Measurements from ENCODE around the gene STARD10.

The STARD10 gene

GRCh38 chr11:72780296-72781062 lies 13.4 kb downstream of the STARD10 start:
- H3K79me2 ChIP-seq (ENCODE audit: low read length) = no peaks in the 10 kb centered on the region
- TF ChIP-seq CTCF (IDR thresholded peaks at IDR 0.05; ENCODE audit: low read depth, low read length) = no peak
- no peak for TF ChIP-seq EZH2phosphoT487 (IDR thresholded peaks at IDR 0.05; ENCODE audit: low read depth)
- H3K4me2 ChIP-seq (ENCODE audit: low read length) = peak overlapping the region; percentile 63
- H4K20me1 ChIP-seq (ENCODE audit: insufficient read depth, low read length) = no peaks in the 10 kb centered on the region
- peaks cover 11% of the 10 kb centered on the region for H3K4me1 ChIP-seq (ENCODE audit: low read length)
- no peaks in the 10 kb centered on the region for H3K27me3 ChIP-seq (ENCODE audit: low read depth, low read length)
- no peaks in the 10 kb centered on the region for H3K9me3 ChIP-seq (ENCODE audit: insufficient read depth, low read length)
- H3K27ac ChIP-seq (ENCODE audit: low read length) = no peak overlapping the region
- H2AFZ ChIP-seq (ENCODE audit: low read depth, low read length) = no peak overlapping the region
- peak overlapping the region; percentile 83 for H3K4me3 ChIP-seq (ENCODE audit: low read length)
- H3K36me3 ChIP-seq (replicated peaks; ENCODE audit: low read depth, low read length) = no peaks in the 10 kb centered on the region
- H3K9ac ChIP-seq (ENCODE audit: low read length) = 0 out of 2 replicates have a peak overlapping the region, but pooled peaks have one; percentile 61

- Histone ChIP-seq H2AFZ (ENCODE audit: low read depth, low read length) (no peak overlapping the region), H3K9me3 (ENCODE audit: insufficient read depth, low read length) (no peaks in the 10 kb centered on the region), H4K20me1 (ENCODE audit: insufficient read depth, low read length) (no peaks in the 10 kb centered on the region), H3K79me2 (ENCODE audit: low read length) (no peaks in the 10 kb centered on the region), H3K4me2 (ENCODE audit: low read length) (no peak overlapping the region), H3K27ac (ENCODE audit: low read length) (no peak overlapping the region), H3K4me1 (ENCODE audit: low read length) (peaks cover 11% of the 10 kb centered on the region), H3K27me3 (ENCODE audit: low read depth, low read length) (no peaks in the 10 kb centered on the region), H3K9ac (ENCODE audit: low read length) (no peak overlapping the region), H3K36me3 (replicated peaks; ENCODE audit: low read depth, low read length) (no peaks in the 10 kb centered on the region), H3K4me3 (ENCODE audit: low read length) (no peak overlapping the region)
- no peak for TF ChIP-seq EZH2phosphoT487 (IDR thresholded peaks at IDR 0.05; ENCODE audit: low read depth)
- TF ChIP-seq CTCF (IDR thresholded peaks at IDR 0.05; ENCODE audit: low read depth, low read length) = no peak
These were observed 14.2 kb downstream of the STARD10 start for GRCh38 chr11:72779495-72780128.

GRCh38 chr11:72778535-72779494 lies 15.0 kb downstream of the STARD10 start:
- Histone ChIP-seq H3K27me3 (ENCODE audit: low read depth, low read length) (no peaks in the 10 kb centered on the region), H3K9me3 (ENCODE audit: insufficient read depth, low read length) (no peaks in the 10 kb centered on the region), H4K20me1 (ENCODE audit: insufficient read depth, low read length) (no peaks in the 10 kb centered on the region), H3K4me2 (ENCODE audit: low read length) (no peak overlapping the region), H3K27ac (ENCODE audit: low read length) (no peak overlapping the region), H3K79me2 (ENCODE audit: low read length) (no peaks in the 10 kb centered on the region), H3K4me1 (ENCODE audit: low read length) (peaks cover 11% of the 10 kb centered on the region), H3K36me3 (replicated peaks; ENCODE audit: low read depth, low read length) (no peaks in the 10 kb centered on the region), H3K9ac (ENCODE audit: low read length) (no peak overlapping the region), H3K4me3 (ENCODE audit: low read length) (no peak overlapping the region), H2AFZ (ENCODE audit: low read depth, low read length) (no peak overlapping the region)
- TF ChIP-seq CTCF (IDR thresholded peaks at IDR 0.05; ENCODE audit: low read depth, low read length) = no peak
- TF ChIP-seq EZH2phosphoT487 (IDR thresholded peaks at IDR 0.05; ENCODE audit: low read depth) = no peak
